Measurements from ENCODE around the gene TTC21A.

Gene TTC21A

DNA sequence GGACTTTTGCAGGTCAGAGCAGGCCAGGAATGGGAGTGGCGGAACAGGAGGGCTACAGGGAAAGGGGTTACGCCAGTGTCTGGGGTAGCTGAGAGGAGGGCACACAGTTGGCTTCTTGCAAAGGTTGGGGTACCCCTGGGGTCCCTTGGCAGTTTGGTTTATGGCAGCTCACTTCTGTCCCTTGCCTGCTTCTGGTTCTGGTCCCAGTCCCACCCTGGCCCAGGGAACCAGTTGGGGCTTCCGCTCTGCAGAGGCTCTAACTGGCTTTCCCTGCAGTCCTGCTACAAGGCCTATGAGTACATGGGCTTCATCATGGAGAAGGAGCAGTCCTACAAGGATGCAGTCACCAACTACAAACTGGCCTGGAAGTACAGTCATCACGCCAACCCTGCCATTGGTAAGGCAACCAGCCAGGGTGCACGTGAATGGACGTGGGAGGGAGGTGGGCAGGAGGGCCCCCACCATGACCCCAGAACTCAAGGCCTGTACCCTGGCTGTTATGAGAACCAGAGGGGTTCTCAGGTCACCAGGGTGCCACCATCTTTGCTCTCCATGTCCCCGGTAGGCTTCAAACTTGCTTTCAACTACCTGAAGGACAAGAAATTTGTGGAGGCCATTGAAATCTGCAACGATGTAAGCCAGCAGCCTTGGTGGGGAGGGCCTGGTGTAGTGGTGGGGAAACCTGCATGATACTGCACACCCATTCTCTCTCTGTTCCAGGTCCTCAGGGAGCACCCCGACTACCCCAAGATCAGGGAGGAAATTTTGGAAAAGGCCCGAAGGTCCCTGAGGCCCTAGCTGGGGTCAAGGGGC, 30.7 kb downstream of the TTC21A start:
- no peak for FAIRE-seq

DNA sequence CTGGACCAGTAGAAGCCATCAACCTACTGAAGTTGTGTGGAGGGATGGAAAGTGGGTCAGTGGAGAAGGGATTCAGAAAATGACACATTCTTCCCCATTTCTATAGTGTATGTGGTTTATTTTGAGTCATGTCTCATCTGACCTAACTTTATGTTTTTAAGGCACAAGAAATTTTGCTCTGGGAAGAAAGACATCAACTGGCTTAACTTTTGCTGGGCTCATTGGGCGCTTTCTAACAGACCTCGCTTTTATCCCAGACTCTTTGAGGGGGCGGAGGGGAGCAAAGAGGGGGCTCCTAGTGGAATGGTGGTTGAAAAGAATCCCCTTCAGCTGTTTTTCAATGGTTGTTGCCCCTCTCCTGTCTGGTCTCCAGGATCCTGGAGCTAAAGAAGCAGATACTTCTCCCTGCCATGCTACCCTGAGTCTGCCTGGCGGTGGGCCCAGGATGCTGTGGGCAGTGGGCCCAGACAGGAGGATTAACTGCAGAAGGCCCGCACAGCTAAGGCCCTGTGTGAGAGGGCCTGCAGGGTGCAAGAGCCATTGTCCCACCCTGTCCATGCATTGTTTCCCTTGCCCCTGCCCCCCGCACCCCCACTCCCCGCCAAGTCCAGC, 31.4 kb downstream of the TTC21A start:
- FAIRE-seq = no peak

GRCh38 chr3:39139442-39139841, 32.0 kb downstream of the TTC21A start:
- FAIRE-seq = no peak

DNA sequence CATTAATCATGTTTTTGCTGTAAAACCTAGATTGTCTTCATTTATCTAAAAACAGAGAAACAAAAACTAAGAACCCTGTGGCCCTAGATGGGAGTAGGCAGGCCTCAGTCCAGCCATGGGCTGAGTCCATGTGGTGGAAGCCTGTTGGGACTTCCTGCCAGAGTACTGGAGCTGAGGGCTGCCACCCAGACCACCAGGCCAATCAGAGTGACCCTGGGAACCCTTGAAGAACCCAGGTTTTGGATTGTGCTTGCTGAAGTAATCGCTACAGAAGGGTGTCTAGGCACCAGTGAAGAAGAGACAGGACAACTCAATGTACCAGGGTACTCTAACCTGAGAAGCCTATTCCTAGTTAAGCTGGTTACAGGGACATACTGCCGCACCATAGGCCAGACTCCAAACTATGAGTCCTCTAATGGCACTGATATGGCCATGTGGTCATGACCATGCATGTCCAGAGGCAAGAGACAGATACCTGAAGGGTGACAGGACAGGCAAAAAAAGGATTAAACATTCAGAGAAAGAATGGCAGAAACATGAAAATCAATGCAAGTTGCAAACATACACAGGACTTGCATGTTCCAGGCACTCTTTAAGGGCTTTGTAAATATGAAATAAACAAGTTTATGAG, 33.0 kb downstream of the TTC21A start:
- FAIRE-seq = no peak

GRCh38 chr3:39141171-39141995, 33.9 kb downstream of the TTC21A start:
- no peak for FAIRE-seq

DNA sequence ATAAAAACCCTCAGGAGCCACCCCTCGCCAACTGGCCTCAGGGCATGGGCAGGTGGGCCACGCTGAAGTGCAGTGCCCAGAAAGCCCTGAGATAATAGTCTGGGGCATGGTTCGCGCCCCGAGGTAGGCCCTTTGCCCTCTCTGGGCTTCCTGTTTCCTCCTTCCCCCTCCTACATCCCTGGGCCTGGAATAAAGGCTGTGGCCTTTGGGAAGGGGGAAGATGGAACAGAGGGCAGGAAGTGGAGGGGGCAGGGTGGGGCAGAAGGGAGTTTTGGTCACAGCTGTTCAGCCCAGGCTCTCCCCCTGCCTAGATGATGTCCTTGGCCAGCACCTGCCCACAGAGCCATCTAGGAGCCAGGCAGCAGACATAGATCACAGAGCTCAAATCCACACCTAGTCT, 34.6 kb downstream of the TTC21A start:
- FAIRE-seq = no peak

DNA sequence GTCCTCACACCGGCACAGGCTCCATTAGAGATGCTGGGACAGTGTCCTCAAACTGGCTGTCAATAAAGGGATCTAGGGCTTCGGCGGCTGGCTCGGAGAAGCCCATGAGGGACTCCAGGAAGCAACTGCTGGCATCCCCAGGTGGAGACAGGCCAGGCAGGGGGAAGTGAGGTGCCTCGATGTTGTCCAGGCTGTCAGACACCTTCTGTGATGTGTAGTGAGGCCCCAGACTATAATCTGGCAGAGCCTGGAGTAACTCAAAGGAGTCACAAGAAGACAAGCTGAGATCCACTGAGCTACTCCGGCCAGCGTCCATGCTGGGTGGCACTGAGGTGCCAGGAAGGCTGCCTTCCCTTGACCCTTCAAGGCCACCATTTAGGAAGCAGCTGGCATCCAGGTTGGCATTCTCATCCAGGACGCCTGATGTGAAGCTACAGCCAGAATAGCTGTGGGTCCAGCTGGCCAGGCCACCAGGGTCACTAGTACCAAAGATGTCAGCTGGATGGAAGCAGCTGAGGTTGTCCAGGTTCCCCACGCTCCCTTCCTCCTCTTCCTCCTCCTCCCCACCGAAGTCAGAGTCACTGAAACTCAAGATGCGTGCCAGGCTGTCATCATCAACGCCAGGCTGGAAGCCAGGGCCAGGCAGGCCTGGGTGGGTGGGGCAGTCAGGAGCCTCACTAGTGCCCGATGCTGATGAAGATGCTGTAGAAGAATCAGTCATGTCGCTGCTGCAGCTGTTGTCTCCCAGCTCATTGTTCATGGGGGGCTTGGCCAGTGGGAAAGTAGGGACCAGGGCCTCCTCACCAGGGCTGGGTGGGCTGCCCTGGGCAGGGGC, 35.8 kb downstream of the TTC21A start:
- FAIRE-seq = no peak

DNA sequence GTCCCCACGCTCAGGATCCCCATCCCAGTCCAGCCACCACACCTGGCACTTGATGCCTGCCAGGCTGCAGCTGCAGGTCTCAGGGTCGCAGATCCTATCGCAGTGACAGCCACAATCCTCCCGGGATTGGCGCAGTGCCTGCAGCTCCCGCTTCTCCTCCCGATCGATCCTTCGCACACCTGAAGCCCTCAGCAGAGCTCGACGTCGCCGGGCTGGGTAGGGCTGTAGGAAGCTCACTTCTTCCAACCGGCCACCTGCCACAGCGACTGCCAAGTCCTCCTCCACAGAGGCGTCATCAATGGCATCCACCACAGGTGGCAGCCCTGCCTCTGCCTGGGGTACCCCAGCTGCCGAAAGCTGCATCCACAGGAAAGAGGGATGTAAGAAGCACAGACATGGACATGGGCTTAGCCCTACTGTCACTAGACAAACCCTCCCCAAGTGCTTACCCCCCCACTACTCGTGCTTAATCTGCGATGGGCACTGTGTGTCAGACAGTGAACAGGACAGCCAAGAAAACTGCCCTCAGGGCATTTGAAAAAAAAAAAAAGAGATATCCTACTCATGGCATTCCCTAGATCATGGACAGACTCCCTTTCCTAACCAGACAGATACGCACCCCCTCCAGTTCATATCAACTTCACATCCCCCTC, 36.7 kb downstream of the TTC21A start:
- FAIRE-seq = no peak

DNA sequence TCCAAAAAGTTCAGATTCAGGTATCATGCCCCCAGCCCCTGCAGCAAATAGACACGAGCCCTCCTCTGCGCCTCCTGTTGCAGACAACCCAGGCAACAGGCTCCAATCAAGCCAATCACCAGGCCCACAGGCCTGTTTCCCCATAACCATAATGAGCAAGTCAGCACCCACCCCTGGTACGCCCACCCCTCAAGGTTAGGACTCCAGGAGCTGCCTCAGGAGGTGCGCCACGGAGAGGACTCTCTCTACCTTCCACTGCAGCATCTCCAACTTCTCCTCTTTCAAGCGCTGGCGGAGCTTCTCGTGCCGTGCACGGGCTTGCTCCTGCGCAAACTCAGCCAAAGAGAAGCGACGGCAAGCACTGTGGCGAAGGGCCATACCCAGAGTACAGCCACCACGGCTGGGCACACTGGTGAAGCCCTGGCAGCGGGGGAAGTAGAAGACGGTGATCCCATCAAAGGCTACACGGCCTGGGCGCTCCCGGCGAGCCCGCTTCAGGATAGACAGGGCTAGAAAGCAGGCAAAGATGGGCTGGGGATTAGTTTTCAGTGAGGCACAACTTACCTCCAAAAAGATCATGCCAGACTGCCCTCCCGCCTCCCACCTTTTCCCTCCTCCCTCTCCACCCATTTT, 37.4 kb downstream of the TTC21A start:
- no peak for FAIRE-seq

GRCh38 chr3:39146083-39146501, 38.6 kb downstream of the TTC21A start:
- no peak for FAIRE-seq

DNA sequence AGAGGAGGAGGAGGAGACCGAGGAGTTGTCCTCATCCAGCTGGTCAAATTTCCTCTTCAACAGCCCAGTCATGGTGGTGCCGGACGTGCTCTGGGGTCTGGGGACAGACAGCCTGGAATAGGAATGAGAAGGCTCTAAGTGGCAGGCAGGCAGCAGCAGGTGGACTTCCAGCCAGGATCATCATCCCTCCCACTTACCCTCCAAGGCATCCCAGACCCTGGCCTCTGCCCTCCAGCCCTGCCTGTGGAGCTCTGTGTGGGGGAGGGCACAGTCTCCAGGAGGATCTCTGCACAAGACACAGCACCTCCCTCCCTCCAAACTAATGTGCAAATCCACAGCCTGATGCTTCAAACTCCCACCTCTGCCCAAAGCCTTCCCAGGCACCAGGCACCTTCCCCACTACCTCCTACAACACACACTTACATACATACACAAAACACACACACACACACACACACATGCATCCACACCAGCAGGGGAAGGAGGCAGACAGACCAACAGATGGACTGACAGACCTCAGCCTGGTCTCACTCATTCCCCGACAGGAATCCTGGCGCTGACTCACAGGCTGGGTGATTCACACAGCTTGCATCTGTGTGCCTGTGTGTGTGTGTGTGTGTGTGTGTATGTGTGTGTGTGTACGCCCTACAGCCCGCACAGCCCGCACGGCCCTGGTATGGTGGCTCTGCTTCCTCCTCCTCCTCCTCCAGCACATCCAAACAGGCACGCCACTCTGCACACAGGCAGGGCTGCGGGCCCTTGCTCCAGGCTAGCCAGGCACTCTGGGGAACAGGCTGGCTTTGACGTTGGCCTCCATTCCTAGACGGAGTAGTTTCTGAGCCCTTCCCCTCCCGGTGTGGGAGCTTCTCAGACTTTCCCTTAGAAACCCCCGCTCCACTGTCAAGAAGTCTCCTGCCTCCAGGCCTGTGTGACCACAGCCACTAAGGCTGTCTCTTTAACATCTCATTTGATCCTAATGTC, 39.4 kb downstream of the TTC21A start:
- no peak for FAIRE-seq

GRCh38 chr3:39147711-39148434, 40.4 kb downstream of the TTC21A start:
- no peak for FAIRE-seq

GRCh38 chr3:39148435-39149058, 41.1 kb downstream of the TTC21A start:
- no peak for FAIRE-seq

- FAIRE-seq = no peak
These were observed 41.6 kb downstream of the TTC21A start for GRCh38 chr3:39149059-39149455.

DNA sequence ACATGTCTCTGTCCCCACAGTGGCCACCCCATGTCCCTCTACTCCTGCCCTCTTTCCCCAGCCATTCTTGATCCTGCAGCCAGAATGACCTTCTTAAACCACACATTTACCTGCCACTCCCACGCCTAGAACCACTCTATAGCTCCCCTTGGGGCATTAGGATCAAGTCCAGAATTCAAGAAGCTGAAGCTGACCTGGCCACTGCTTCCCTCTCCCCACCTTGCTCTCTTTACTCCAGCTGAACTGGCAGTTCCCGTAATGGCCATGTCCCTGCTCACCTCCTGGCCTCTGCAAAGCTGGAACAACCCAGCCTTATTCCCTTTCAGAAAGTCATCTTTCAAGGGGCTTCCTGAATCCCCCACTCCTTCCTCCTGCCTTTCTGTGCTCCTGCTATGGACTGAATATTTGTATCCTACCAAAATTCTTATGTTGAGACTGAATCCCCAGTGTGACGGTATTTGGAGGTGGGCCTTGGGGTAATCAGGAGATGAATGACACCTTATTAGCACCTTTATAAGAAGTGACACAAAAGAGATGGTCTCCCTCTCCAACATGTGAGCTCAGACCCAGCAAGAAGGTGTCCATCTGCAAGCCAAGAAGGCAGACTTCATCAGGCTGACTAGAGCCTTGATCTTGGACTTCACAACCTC, 42.1 kb downstream of the TTC21A start:
- FAIRE-seq = no peak

GRCh38 chr3:39150148-39150802, 42.8 kb downstream of the TTC21A start:
- no peak for FAIRE-seq

DNA sequence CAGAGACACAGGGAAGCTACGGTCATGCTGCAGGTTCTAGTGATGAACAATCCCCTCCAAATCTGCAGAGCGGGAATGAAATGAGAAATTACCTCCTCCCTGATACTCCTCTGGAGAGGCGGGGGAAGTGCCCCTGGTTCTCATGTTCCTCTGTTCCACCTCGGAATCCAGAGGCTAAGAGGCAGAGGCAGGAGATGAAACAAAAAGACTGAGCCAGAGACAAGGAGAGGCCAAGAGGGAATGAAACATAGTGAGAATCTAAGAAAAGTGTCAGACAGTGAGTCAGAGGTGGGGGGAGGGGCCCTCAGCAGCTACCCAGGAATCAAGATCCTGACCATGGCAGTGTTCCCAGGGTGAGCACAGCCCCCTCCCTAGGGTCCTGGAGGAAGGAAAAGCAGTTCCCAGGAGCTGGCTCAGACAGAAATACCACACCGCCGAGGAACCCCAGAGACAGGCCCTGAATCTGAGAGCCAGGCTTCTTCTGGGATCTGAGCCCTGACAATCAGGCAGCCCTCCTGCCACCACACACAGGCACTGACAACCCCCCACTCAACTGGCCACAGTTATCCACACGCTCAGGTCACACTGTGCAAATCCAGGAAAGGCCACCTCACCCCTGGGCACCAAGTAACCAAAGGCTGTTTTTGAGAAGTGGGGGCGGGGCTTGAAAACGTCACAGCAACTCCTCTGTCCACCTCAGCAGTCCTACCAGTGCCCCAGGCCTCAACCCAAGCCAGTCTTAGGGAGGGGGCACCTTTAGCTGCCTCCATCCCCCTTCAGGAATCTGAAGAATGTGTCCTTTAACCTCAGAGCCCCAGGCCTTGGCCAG, 43.5 kb downstream of the TTC21A start:
- no peak for FAIRE-seq
